ENCODE measurements around the gene CASKIN2. TPM values are rescaled to one million over a fixed set of nuclear protein-coding genes. Genes with fewer than 3 reads are reported as not detected.

CASKIN2 gene
- total RNA-seq, 6 donors from 2014 or later: 24.1 to 113 (median 48.5) TPM

- TF ChIP-seq POLR2AphosphoS5 (IDR thresholded peaks at IDR 0.05) (peak in 1 of 2 donors; percentile 12), EP300 (IDR thresholded peaks at IDR 0.05) (no peak)
- DNase-seq (peak in 1 of 2 donors; percentile 77), ATAC-seq (ENCODE audit: low FRiP score in 2 of 2) (no peak)
- no peaks in the 10 kb centered on the region for H3K9me3 ChIP-seq
- peak overlapping the region; percentile 80 to 94 (median 87) for H3K27ac ChIP-seq
- peak overlapping the region in 2 of 4 donors; percentile 26 to 41 for H3K4me3 ChIP-seq
- no peaks in the 10 kb centered on the region for H3K27me3 ChIP-seq
- 53 to 64% methylated on average over 10 to 24 of the region's 27 CpGs for WGBS, 2 donors
- H3K36me3 ChIP-seq: peaks cover 0 to 70% (median 37%) of the 10 kb centered on the region in 4 donors
- H3K4me1 ChIP-seq: peaks cover 26 to 77% (median 45%) of the 10 kb centered on the region in 4 donors
Measured at GRCh38 chr17:75507733-75508719, 7.3 kb downstream of the CASKIN2 start.

DNA sequence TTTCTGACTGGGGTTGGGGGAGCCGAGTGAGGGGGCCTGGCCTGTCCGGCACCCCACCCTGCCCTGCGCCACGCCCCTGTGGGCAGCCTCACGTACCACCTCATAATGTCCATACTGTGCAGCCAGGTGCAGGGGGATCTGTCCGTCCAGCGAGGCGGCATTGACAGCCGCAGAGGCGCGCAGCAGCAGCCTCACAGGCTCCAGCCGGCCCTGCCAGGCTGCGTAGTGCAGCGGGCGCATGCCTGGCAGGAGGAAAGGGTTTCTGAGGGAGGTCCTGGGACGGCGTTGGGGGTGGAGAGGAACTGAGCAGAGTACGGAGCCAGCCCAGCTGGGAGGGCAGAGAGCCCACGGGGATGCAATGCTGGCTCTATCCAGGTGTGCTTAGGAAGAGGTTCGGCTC, 8.4 kb downstream of the CASKIN2 start:
- peaks cover 21 to 70% (median 36%) of the 10 kb centered on the region in 4 donors for H3K4me1 ChIP-seq
- H3K27me3 ChIP-seq: no peaks in the 10 kb centered on the region
- ATAC-seq (ENCODE audit: low FRiP score in 2 of 2) (no peak), DNase-seq (peak in 1 of 2 donors; percentile 75)
- H3K4me3 ChIP-seq: no peak overlapping the region
- WGBS, 2 donors: 74 to 90% methylated on average over 9 to 20 of the region's 20 CpGs
- H3K36me3 ChIP-seq: peaks cover 0 to 76% (median 46%) of the 10 kb centered on the region in 4 donors
- H3K27ac ChIP-seq: peak overlapping the region in 3 of 4 donors; percentile 80 to 94 (median 92)
- no peaks in the 10 kb centered on the region for H3K9me3 ChIP-seq
- TF ChIP-seq POLR2AphosphoS5 (IDR thresholded peaks at IDR 0.05): no peak
- TF ChIP-seq, protein P1, sequence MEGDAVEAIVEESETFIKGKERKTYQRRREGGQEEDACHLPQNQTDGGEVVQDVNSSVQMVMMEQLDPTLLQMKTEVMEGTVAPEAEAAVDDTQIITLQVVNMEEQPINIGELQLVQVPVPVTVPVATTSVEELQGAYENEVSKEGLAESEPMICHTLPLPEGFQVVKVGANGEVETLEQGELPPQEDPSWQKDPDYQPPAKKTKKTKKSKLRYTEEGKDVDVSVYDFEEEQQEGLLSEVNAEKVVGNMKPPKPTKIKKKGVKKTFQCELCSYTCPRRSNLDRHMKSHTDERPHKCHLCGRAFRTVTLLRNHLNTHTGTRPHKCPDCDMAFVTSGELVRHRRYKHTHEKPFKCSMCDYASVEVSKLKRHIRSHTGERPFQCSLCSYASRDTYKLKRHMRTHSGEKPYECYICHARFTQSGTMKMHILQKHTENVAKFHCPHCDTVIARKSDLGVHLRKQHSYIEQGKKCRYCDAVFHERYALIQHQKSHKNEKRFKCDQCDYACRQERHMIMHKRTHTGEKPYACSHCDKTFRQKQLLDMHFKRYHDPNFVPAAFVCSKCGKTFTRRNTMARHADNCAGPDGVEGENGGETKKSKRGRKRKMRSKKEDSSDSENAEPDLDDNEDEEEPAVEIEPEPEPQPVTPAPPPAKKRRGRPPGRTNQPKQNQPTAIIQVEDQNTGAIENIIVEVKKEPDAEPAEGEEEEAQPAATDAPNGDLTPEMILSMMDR (IDR thresholded peaks at IDR 0.05): no peak
- TF ChIP-seq POLR2A (IDR thresholded peaks at IDR 0.05): no peak
- no peak for TF ChIP-seq EP300 (IDR thresholded peaks at IDR 0.05)

DNA sequence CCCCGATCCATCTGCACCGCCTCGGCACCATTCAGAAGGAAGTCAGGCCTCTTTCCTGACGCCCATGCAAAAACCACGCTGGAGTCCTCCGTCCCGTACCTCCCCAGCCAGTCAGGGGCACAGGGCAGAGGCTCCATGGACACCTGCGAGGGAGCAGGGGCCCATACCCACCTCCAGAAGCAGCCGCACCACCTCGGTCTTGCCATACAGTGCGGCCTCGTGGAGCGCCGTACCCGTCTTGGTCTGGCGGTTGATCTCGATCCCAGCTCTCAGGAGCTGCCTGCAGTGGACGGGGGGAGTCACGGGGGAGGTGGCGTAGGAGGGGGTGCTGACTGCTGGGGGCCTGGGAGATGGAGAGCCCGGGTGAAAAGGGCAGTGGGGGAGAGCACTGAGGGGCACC, 9.2 kb downstream of the CASKIN2 start:
- ATAC-seq (ENCODE audit: low FRiP score in 2 of 2) (no peak), DNase-seq (peak in 1 of 2 donors; percentile 55)
- H3K4me1 ChIP-seq: peaks cover 13 to 68% (median 31%) of the 10 kb centered on the region in 4 donors
- H3K9me3 ChIP-seq: no peaks in the 10 kb centered on the region
- peak overlapping the region in 3 of 4 donors; percentile 30 to 94 (median 92) for H3K27ac ChIP-seq
- TF ChIP-seq, protein P1 (IDR thresholded peaks at IDR 0.05): no peak
- TF ChIP-seq EP300 (IDR thresholded peaks at IDR 0.05): no peak
- TF ChIP-seq POLR2AphosphoS5 (IDR thresholded peaks at IDR 0.05): no peak
- no peak for TF ChIP-seq POLR2A (IDR thresholded peaks at IDR 0.05)
- no peak overlapping the region for H3K4me3 ChIP-seq
- H3K36me3 ChIP-seq: peaks cover 0 to 83% (median 49%) of the 10 kb centered on the region in 4 donors
- H3K27me3 ChIP-seq: no peaks in the 10 kb centered on the region
- 89 to 92% methylated on average over 9 to 21 of the region's 21 CpGs for WGBS, 2 donors

DNA sequence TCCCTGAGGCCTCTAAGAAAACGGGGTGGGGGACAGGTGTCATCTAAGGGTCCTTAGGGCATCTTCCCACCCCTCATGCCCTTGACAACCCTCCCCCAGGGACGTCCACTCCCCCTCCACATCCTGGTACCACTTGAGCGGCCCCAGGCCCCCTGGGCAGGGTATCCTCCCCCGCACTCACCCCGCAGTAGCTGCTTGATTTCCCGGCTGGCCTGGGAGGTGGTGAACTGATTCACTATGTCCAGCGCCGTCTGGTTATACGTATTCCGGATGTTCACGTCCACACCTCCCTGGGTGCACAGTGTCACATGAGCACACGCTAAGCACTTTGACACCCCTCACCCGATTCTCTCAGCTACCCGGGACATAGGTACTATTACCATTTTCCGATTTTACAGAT, 9.7 kb downstream of the CASKIN2 start:
- H3K27ac ChIP-seq: peak overlapping the region in 1 of 4 donors; percentile 31
- no peak for ATAC-seq (ENCODE audit: low FRiP score in 2 of 2)
- 86 to 93% methylated on average over 11 of the region's 15 CpGs for WGBS, 2 donors

GRCh38 chr17:75505152-75505409, 10.3 kb downstream of the CASKIN2 start:
- no peak overlapping the region for H3K4me3 ChIP-seq

More for the DNA sequence above, 9.7 kb downstream of the CASKIN2 start:
- peaks cover 12 to 67% (median 29%) of the 10 kb centered on the region in 4 donors for H3K4me1 ChIP-seq
- no peaks in the 10 kb centered on the region for H3K27me3 ChIP-seq
- TF ChIP-seq POLR2AphosphoS5 (IDR thresholded peaks at IDR 0.05) (no peak), EP300 (IDR thresholded peaks at IDR 0.05) (no peak)
- H3K4me3 ChIP-seq: no peak overlapping the region
- H3K9me3 ChIP-seq: no peaks in the 10 kb centered on the region
- H3K36me3 ChIP-seq: peaks cover 0 to 88% (median 52%) of the 10 kb centered on the region in 4 donors
- DNase-seq: no peak

More at GRCh38 chr17:75505152-75505409, 10.3 kb downstream of the CASKIN2 start:
- no peak for TF ChIP-seq POLR2A (IDR thresholded peaks at IDR 0.05)
- no peak for TF ChIP-seq EP300 (IDR thresholded peaks at IDR 0.05)
- TF ChIP-seq, protein P1 (IDR thresholded peaks at IDR 0.05): no peak
- TF ChIP-seq POLR2AphosphoS5 (IDR thresholded peaks at IDR 0.05): no peak
- Histone ChIP-seq H3K4me1 (peaks cover 13 to 61% (median 27%) of the 10 kb centered on the region in 4 donors), H3K27me3 (no peaks in the 10 kb centered on the region), H3K36me3 (peaks cover 0 to 94% (median 56%) of the 10 kb centered on the region in 4 donors), H3K9me3 (no peaks in the 10 kb centered on the region), H3K27ac (peak overlapping the region in 2 of 4 donors; percentile 21 to 57)
- WGBS, 2 donors: 84 to 92% methylated on average over 2 to 4 of the region's 4 CpGs
- DNase-seq: no peak
- no peak for ATAC-seq (ENCODE audit: low FRiP score in 2 of 2)

Data from upper lobe of left lung (tissue), 6 donors.